DMS153 treated with DMSO at 0.1 percent for 48 hours (cell line): Measurements from ENCODE around the gene BTBD9.
"Not testable (repeated sequence)": the region's sequence is repeated elsewhere in the genome, so short reads cannot be mapped to it uniquely, and the experiment has no call there.

Experiments
- DNase-seq: peaks from one replicate; lab custom pipeline; 2025; ENCODE audit not compliant: unreplicated experiment; lab: John Stamatoyannopoulos, UW

BTBD9 gene

GRCh38 chr6:38133932-38134703, 505.6 kb downstream of the BTBD9 start:
- no peak for DNase-seq

GRCh38 chr6:38131527-38131965, 508.2 kb downstream of the BTBD9 start:
- DNase-seq: no peak

GRCh38 chr6:38127284-38127683, 512.4 kb downstream of the BTBD9 start:
- DNase-seq: no peak

- DNase-seq: not testable (repeated sequence)
These were observed 515.4 kb downstream of the BTBD9 start for GRCh38 chr6:38124224-38124926.

- DNase-seq: no peak
These were observed 520.2 kb downstream of the BTBD9 start for GRCh38 chr6:38119516-38119915.

GRCh38 chr6:38118791-38119365, 520.9 kb downstream of the BTBD9 start:
- no peak for DNase-seq
